GM18873 (cell line): Measurements from ENCODE around the gene SLC37A4.
A peak's percentile ranks its signal among the peaks of the same experiment; 100 is the strongest.
"Not testable (repeated sequence)": the region's sequence is repeated elsewhere in the genome, so short reads cannot be mapped to it uniquely, and the experiment has no call there.

Experiments used
- ATAC-seq: cut with Tn5 transposase; IDR thresholded peaks from one replicate; pipeline ENCODE4 v1.9.1; 2021; ENCODE audit warnings: mild to moderate bottlenecking, moderate library complexity, moderate number of reproducible peaks; ENCODE audit not compliant: unreplicated experiment, low FRiP score

SLC37A4 gene

GRCh38 chr11:119018074-119018938 is 12.4 kb downstream of the SLC37A4 start, which contains the start of the genes RPS25 and TRAPPC4:
Gene RPS25 (minus strand): TSS chr11:119018343. CDS start chr11:119018284, 59 bp downstream.
Gene TRAPPC4 (plus strand): TSS chr11:119018766. CDS start chr11:119018796, 30 bp downstream.
- ATAC-seq = peak; percentile 83

- not testable (repeated sequence) for ATAC-seq
Observed at GRCh38 chr11:119017377-119017776, 13.3 kb downstream of the SLC37A4 start.

GRCh38 chr11:119016216-119017009 is 14.3 kb downstream of the SLC37A4 start:
- no peak for ATAC-seq

- ATAC-seq = no peak
Observed at GRCh38 chr11:119015054-119015611, 15.5 kb downstream of the SLC37A4 start.

- no peak for ATAC-seq
Observed at GRCh38 chr11:119014209-119014924, 16.3 kb downstream of the SLC37A4 start.

GRCh38 chr11:119012629-119013170 is 18.0 kb downstream of the SLC37A4 start:
- ATAC-seq = no peak

- ATAC-seq = no peak
Observed at GRCh38 chr11:119011476-119012053, 19.1 kb downstream of the SLC37A4 start.

- no peak for ATAC-seq
Observed at GRCh38 chr11:119006656-119007055, 24.0 kb downstream of the SLC37A4 start.

- no peak for ATAC-seq
Observed at GRCh38 chr11:119000906-119001305, 29.8 kb downstream of the SLC37A4 start.

- no peak for ATAC-seq
Observed at GRCh38 chr11:118998822-118999221, 31.9 kb downstream of the SLC37A4 start.

GRCh38 chr11:118998388-118998717 is 32.3 kb downstream of the SLC37A4 start:
- ATAC-seq = peak; percentile 5

- ATAC-seq = peak; percentile 78
Observed at GRCh38 chr11:118997627-118998387, 32.9 kb downstream of the SLC37A4 start, which contains the start of gene CENATAC. Gene CENATAC (plus strand): TSS chr11:118998138. CDS start chr11:118998198, 60 bp downstream.

GRCh38 chr11:118996926-118997626 is 33.6 kb downstream of the SLC37A4 start:
- ATAC-seq = peak; percentile 11

- ATAC-seq = not testable (repeated sequence)
Observed at GRCh38 chr11:118991486-118992038, 39.1 kb downstream of the SLC37A4 start.

GRCh38 chr11:118988280-118988679 is 42.4 kb downstream of the SLC37A4 start:
- ATAC-seq = no peak

GRCh38 chr11:118984825-118985224 is 45.9 kb downstream of the SLC37A4 start:
- no peak for ATAC-seq

GRCh38 chr11:118984337-118984736 is 46.3 kb downstream of the SLC37A4 start:
- not testable (repeated sequence) for ATAC-seq
